ENCODE measurements around the gene KASH5.
"Not testable (repeated sequence)": the region's sequence is repeated elsewhere in the genome, so short reads cannot be mapped to it uniquely, and the experiment has no call there.

The KASH5 gene

DNA sequence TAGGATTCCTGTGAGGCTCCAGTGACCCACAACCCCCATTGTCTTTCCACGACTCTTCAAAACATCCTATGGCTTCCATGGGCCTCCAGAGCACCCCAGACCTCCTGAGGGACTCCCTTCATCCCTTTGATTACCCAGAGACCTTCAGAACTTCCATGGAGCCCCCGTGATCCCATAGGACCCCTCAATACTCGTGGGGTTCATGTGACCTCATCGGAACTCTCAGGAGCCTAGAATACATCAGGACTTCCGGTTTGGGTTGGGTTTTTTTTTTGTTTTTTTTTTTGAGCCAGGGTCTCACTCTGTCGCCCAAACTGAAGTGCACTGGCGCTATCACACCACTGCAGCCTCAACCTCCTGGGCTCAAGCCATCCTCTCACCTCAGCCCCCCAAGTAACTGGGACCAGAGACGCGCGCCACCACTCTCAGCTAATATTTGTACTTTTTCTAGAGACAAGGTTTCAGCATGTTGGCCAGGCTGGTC lies 65.8 kb downstream of the KASH5 start:
- DNase-seq (ENCODE audit: extremely low read depth in 1 of 2, low read depth in 1 of 2): no peak

- DNase-seq (ENCODE audit: extremely low read depth in 1 of 2, low read depth in 1 of 2): no peak
Measured at GRCh38 chr19:49455773-49456172, 67.7 kb downstream of the KASH5 start.

DNA sequence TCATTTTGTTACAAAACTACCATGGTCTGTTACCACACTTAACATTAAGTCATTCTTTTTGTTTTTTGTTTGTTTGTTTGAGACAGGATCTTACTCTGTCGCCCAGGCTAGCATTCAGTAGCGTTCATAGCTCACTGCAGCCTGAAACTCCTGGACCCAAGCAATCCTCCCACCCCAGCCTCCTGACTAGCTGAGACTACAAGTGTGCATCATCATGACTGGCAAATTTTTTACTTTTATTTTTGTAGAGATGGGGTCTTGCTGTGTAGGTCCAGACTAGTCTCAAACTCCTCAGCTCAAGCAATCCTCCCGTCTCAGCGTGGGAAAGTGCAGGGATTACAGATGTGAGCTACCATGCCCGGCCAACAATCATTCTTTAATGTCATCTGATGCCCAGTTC lies 68.3 kb downstream of the KASH5 start:
- no peak for DNase-seq (ENCODE audit: extremely low read depth in 1 of 2, low read depth in 1 of 2)

DNA sequence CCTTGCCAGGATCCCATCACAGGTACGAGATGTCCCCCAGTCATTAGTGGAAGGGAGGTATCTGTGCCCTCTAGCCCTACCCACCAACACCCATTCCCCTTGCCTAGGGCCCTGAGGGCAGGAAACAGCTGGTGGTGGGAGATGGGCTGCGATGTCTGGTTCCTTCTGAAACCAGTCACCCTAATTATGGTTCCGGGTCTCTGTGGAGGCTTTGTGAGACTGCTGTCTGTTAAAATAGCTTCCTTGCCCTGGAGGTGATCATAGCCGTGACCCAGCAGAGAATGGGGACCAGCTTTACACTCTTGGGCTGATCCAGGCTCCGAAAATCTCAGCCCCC lies 70.5 kb downstream of the KASH5 start:
- DNase-seq (ENCODE audit: extremely low read depth in 1 of 2, low read depth in 1 of 2): no peak

DNA sequence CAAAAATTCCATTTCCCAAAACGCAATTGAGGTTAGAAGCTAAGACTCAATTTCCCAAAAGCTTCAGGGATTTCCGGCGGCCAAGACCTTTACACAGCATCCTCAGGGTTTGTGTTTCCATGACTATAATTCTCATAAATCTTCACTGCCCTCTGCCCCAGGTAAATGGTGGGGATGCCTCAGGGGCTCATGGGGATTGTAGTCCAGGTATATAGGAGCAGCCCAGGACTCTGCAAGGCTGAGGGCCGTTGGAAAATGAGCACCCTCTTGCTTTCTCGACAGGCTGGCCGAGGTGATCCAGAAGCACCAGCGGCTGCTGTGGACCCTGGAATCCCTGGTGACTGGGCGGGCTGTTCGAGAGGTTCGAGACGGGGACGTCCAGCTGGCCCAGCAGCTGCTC lies 71.3 kb downstream of the KASH5 start:
- DNase-seq (ENCODE audit: extremely low read depth in 1 of 2, low read depth in 1 of 2): no peak

DNA sequence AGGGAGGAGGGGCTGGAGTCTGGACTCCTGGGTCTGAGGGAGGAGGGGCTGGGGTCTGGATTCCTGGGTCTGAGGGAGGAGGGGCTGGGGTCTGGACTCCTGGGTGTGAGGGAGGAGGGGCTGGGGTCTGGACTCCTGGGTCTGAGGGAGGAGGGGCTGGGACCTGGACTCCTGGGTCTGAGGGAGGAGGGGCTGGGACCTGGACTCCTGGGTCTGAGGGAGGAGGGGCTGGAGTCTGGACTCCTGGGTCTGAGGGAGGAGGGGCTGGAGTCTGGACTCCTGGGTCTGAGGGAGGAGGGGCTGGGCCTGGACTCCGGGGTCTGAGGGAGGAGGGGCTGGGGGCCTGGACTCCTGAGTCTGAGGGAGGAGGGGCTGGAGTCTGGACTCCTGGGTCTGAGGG lies 73.1 kb downstream of the KASH5 start:
- not testable (repeated sequence) for DNase-seq (ENCODE audit: extremely low read depth in 1 of 2, low read depth in 1 of 2)

DNA sequence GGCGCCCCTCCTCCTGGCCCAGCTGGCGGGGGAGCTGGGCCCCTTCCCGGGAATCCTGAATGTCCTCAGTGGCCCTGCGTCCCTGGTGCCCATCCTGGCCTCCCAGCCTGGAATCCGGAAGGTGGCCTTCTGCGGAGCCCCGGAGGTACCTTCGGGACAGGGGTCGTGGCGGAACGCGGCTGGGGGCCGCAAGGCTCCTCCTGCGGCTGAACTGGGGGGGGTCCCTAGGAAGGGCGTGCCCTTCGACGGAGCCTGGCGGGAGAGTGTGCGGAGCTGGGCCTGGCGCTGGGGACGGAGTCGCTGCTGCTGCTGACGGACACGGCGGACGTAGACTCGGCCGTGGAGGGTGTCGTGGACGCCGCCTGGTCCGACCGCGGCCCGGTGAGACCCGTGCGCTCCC lies 73.6 kb downstream of the KASH5 start:
- DNase-seq (ENCODE audit: extremely low read depth in 1 of 2, low read depth in 1 of 2): no peak

DNA sequence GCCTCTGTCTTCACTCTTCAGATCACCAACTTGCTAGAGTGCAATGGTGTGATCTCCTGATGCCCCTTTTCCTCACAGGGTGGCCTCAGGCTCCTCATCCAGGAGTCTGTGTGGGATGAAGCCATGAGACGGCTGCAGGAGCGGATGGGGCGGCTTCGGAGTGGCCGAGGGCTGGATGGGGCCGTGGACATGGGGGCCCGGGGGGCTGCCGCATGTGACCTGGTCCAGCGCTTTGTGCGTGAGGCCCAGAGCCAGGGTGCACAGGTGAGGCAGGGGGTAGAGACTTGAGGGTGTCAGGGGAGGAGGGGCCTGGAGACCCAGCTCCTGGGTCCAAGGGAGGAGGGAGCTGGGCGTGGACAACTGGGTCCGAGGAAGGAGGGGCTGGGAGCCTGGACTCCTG lies 74.4 kb downstream of the KASH5 start:
- DNase-seq (ENCODE audit: extremely low read depth in 1 of 2, low read depth in 1 of 2): no peak

GRCh38 chr19:49463960-49464740 lies 76.1 kb downstream of the KASH5 start:
- DNase-seq (ENCODE audit: extremely low read depth in 1 of 2, low read depth in 1 of 2): no peak

GRCh38 chr19:49465371-49465770 lies 77.3 kb downstream of the KASH5 start:
- no peak for DNase-seq (ENCODE audit: extremely low read depth in 1 of 2, low read depth in 1 of 2)
